Measurements from ENCODE around the gene TMEM53. TPM values are rescaled to one million over a fixed set of nuclear protein-coding genes. Genes with fewer than 3 reads are reported as not detected.
"Not testable (repeated sequence)": the region's sequence is repeated elsewhere in the genome, so short reads cannot be mapped to it uniquely, and the experiment has no call there.

TMEM53 gene
- total RNA-seq, 2 donors from 2014 or later = 6.2 to 7.6 TPM

DNA sequence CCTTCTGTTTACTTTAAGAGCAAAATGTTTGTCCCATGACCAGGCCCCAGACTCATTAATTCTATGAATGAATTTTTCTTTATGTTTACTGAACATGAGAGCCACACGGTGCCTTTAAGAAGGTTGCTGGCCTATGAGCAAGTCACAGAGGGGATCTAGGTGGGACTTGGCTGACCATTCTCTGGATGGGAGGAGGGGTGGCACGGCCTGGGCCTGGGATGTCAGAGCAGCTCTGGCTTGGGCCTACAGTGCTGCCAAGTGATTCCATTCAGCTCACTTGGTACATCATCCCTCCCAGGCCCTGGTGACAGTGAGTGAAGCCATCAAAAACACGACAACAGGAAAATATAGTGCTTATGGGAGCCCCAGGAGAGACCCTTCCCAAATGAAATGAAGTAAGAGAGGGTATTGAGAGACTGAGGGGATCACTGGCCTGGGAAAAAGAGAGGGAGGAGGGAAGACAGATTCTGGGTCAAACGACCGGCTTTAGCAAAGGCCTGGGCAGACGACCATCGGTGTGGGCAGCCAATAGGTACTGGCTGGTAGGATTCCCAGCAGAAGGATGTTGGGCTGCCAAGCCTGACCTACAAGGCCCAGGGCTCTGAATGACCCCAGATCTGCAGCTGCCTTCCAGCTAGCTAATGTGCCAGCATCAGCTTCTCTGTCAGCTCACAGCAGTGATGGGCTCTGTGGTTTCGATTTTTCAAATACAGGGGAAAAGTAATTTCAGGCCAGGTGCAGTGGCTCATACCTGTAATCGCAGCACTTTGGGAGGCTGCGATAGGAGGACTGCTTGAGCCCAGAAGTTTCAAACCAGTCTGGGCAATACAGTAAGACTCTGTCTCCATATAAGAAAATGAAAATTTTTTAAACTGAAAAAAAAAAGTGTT, 3.3 kb downstream of the TMEM53 start:
- 79 to 85% methylated on average over 10 of the region's 10 CpGs for WGBS, 2 donors
- no peak overlapping the region for H3K27ac ChIP-seq
- no peaks in the 10 kb centered on the region for H3K36me3 ChIP-seq (replicated peaks in 1 of 2; ENCODE audit: insufficient read depth in 1 of 2, low read depth in 2 of 2)
- no peaks in the 10 kb centered on the region for H3K27me3 ChIP-seq
- intact Hi-C loops (cut with DNase I) = no loop called here
- no peaks in the 10 kb centered on the region for H3K9me3 ChIP-seq
- peaks cover 23% of the 10 kb centered on the region for H3K4me1 ChIP-seq
- no peak for ATAC-seq
- no peak overlapping the region for H3K4me3 ChIP-seq
- TF ChIP-seq, protein P1, sequence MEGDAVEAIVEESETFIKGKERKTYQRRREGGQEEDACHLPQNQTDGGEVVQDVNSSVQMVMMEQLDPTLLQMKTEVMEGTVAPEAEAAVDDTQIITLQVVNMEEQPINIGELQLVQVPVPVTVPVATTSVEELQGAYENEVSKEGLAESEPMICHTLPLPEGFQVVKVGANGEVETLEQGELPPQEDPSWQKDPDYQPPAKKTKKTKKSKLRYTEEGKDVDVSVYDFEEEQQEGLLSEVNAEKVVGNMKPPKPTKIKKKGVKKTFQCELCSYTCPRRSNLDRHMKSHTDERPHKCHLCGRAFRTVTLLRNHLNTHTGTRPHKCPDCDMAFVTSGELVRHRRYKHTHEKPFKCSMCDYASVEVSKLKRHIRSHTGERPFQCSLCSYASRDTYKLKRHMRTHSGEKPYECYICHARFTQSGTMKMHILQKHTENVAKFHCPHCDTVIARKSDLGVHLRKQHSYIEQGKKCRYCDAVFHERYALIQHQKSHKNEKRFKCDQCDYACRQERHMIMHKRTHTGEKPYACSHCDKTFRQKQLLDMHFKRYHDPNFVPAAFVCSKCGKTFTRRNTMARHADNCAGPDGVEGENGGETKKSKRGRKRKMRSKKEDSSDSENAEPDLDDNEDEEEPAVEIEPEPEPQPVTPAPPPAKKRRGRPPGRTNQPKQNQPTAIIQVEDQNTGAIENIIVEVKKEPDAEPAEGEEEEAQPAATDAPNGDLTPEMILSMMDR (IDR thresholded peaks at IDR 0.05) = no peak
- TF ChIP-seq POLR2A (IDR thresholded peaks at IDR 0.05) = no peak
- peak in 1 of 4 donors; percentile 4 for DNase-seq

DNA sequence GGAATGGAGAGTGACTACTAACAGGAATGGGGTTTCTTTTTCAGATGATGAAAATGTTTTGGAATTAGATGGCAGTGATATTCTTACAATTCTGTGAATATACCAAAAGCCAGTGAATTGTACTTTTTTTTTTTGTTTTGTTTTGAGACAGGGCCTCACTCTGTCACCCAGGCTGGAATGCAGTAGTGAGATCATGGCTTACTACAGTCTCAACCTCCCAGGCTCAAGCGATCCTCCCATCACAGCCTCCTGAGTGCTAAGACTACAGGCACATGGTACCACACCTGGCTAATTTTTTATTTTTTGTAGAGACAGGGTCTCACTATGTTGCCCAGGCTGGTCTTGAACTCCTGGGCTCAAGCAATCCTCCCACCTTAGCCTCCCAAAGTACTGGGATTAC, 7.6 kb downstream of the TMEM53 start:
- H3K4me3 ChIP-seq; H3K9me3 ChIP-seq; H3K27me3 ChIP-seq; ATAC-seq; intact Hi-C loops (cut with DNase I); H3K36me3 ChIP-seq (replicated peaks in 1 of 2; ENCODE audit: insufficient read depth in 1 of 2, low read depth in 2 of 2); DNase-seq; H3K27ac ChIP-seq: not testable (repeated sequence)
- 95 to 100% methylated on average over 1 of the region's 1 CpG for WGBS, 2 donors
- H3K4me1 ChIP-seq = peaks cover 13% of the 10 kb centered on the region

DNA sequence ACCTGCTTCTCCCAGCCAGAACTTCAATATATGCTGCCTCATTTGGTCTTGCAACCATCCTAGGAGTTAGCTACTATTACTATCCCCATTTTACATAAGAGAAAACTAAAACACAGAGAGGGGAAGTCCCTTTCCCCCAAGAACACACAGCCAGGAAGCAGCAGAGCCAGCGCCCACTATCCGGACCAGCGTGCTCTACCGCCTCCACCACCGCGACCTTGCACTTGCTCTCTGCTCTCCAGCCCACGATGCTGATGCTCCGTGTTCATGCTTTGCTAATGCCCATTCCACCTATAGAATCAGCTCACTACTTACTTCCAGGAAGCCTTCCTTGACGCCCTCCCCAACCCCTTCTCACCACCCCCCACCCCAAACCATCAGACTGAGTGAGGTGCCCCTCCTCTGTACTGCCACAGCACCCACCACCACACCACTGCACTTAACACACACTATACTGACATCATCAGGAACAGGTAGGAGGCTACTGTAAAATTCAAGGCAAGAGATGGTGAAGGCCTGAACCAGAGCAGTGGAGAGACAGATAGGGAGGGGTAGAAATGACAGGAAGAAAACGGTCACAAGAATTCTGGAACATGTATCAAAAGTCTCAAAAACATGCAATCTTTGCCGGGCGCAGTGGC, 9.4 kb downstream of the TMEM53 start:
- no peaks in the 10 kb centered on the region for H3K9me3 ChIP-seq
- H3K27ac ChIP-seq = no peak overlapping the region
- WGBS, 2 donors = 73 to 84% methylated on average over 12 of the region's 12 CpGs
- TF ChIP-seq, protein P1 (IDR thresholded peaks at IDR 0.05) = no peak
- no peak for TF ChIP-seq POLR2A (IDR thresholded peaks at IDR 0.05)
- no peaks in the 10 kb centered on the region for H3K36me3 ChIP-seq (replicated peaks in 1 of 2; ENCODE audit: insufficient read depth in 1 of 2, low read depth in 2 of 2)
- no peak for DNase-seq
- ATAC-seq = no peak
- peaks cover 31% of the 10 kb centered on the region for H3K4me1 ChIP-seq
- intact Hi-C loops (cut with DNase I) = no loop called here
- H3K4me3 ChIP-seq = no peak overlapping the region
- no peaks in the 10 kb centered on the region for H3K27me3 ChIP-seq

DNA sequence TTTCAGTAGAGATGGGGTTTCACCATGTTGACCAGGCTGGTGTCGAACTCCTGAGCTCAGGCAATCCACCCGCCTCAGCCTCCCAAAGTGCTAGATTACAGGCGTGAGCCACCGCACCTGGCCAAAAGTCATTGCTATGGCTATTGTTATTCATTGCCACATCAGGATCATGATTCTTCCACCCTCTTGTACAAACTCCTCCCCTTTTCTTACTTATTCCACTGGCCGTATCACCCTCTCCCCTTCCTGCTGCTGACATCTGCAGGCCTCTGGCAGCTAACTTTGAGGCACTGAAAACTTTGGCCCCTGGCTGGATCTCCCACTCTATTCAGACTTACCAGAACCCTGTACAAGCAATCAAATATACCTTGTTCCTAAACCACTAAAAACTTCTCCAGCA, 10.9 kb downstream of the TMEM53 start:
- Histone ChIP-seq H3K27ac (no peak overlapping the region), H3K4me1 (peaks cover 35% of the 10 kb centered on the region), H3K27me3 (no peaks in the 10 kb centered on the region), H3K36me3 (replicated peaks in 1 of 2; ENCODE audit: insufficient read depth in 1 of 2, low read depth in 2 of 2) (no peaks in the 10 kb centered on the region), H3K9me3 (no peaks in the 10 kb centered on the region), H3K4me3 (no peak overlapping the region)
- WGBS, 2 donors = 93 to 94% methylated on average over 5 of the region's 5 CpGs
- DNase-seq = no peak
- no peak for ATAC-seq
- intact Hi-C loops (cut with DNase I) = no loop called here
- no peak for TF ChIP-seq POLR2A (IDR thresholded peaks at IDR 0.05)
- TF ChIP-seq, protein P1 (IDR thresholded peaks at IDR 0.05) = no peak

DNA sequence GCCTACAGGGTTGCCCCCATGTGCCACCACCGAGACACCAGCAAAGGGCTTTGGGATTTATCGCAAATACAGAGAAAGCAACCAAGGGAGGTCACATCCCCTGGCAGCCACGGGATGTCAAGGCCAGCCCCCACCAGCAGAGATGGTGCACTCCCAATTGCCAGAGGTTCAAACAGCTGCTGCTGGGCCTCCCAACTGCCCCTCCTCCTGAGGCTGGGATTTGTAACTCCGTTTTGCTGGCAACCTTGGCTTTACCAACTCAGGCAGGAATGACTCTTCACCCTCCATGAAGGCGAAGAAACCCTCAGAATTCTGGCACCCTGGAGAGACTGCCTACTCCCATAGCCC, 11.6 kb downstream of the TMEM53 start:
- Histone ChIP-seq H3K9me3 (no peaks in the 10 kb centered on the region), H3K36me3 (replicated peaks in 1 of 2; ENCODE audit: insufficient read depth in 1 of 2, low read depth in 2 of 2) (no peaks in the 10 kb centered on the region), H3K4me3 (no peak overlapping the region), H3K27me3 (no peaks in the 10 kb centered on the region), H3K4me1 (peaks cover 35% of the 10 kb centered on the region), H3K27ac (peak overlapping the region in 3 of 4 donors; percentile 46 to 62 (median 53))
- ATAC-seq = no peak
- TF ChIP-seq, protein P1 (IDR thresholded peaks at IDR 0.05) = no peak
- intact Hi-C loops (cut with DNase I) = no loop called here
- WGBS, 2 donors = 77 to 80% methylated on average over 2 to 5 of the region's 5 CpGs
- DNase-seq = no peak
